ENCODE results near the gene TTLL11.

Gene TTLL11

DNA sequence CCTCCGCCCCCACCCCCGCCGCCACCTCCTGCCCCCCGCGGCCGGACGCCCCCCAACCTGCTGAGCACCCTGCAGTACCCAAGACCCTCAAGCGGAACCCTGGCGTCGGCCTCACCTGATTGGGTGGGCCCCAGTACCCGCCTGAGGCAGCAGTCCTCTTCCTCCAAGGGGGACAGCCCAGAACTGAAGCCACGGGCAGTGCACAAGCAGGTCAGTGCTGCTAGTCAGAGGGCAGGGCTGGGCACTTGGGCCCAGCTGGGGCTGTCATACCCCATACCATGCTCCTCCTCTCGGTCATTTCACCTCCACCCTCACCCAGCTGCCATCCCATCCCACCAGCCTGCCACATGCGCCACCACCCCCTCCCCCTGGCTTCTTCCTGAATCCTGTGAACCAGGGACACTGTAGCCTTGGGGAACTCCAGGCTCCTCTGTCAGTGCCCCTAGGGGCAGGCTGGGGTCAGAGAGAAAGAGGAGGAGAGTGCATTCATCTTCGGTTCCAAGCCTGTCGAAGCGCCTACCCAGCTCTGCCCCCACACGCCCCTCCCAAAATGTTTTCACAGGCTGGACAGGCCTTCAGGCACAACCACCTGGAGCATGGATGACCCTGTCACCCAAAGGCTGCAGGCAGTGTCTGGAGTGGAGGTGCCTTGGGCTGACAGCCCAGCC lies 319.7 kb downstream of the TTLL11 start:
- no peak for DNase-seq (ENCODE audit: low spot score)

DNA sequence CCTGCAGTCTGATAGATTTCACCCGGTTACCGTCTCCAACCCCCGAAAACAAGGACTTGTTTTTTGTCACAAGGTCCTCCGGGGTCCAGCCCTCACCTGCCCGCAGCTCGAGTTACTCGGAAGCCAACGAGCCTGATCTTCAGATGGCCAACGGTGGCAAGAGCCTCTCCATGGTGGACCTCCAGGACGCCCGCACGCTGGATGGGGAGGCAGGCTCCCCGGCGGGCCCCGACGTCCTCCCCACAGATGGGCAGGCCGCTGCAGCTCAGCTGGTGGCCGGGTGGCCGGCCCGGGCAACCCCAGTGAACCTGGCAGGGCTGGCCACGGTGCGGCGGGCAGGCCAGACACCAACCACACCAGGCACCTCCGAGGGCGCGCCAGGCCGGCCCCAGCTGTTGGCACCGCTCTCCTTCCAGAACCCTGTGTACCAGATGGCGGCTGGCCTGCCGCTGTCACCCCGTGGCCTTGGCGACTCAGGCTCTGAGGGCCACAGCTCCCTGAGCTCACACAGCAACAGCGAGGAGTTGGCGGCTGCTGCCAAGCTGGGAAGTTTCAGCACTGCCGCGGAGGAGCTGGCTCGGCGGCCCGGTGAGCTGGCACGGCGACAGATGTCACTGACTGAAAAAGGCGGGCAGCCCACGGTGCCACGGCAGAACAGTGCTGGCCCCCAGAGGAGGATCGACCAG lies 320.4 kb downstream of the TTLL11 start:
- DNase-seq (ENCODE audit: low spot score), result no peak

All from LoVo (cell line).